Coronary artery (tissue), 2 donors: ENCODE measurements around the gene KLRB1.

Experiments
- DNase-seq: peaks from one replicate; pipeline ENCODE4 v3.0.0-alpha.2; 2017; ENCODE audit warnings: low spot score
- H3K27ac ChIP-seq, 2 donors: fragments of 200-600 bp; sonication (generic); one replicate each; pipeline ENCODE4 v1.5.1; 2016 to 2019
- H3K4me3 ChIP-seq: fragments of 200-600 bp; sonication (generic); 2 replicates; pipeline ENCODE4 v1.5.1; 2016; ENCODE audit warnings: mild to moderate bottlenecking, moderate library complexity
- TF ChIP-seq, protein P1 (sequence below): fragments of 200-600 bp; sonication (generic); IDR thresholded peaks from one replicate; pipeline ENCODE4 v1.5.1; 2019; ENCODE audit warnings: antibody characterized with exemption

The KLRB1 gene

DNA sequence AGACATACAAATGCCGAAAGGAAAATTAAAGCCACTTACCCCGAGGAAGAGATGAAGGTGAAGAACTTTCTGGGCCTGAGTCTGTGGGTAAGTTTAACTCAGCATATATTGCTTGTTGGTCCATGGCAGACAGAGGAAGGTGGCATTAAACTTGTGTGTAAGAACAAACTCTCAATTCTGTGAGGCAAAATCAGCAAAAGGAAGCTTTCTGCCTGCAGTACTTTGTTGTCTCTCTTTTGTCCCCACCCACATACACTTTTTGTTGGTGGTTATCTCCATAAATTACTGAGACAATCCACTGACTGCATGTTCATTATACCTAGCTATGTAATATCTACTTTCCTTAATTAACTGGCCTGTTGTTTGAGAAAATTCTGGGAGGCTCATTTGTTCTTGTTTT, at the start of gene KLRB1:
Gene KLRB1, minus strand, starts transcription at position 201 of the 400 bp plus-strand sequence. Its CDS starts 77 bp downstream, at position 124.
- no peak within 1 kb of the TSS for H3K27ac ChIP-seq
- no peak within 1 kb of the TSS for H3K4me3 ChIP-seq
- TF ChIP-seq, protein P1, sequence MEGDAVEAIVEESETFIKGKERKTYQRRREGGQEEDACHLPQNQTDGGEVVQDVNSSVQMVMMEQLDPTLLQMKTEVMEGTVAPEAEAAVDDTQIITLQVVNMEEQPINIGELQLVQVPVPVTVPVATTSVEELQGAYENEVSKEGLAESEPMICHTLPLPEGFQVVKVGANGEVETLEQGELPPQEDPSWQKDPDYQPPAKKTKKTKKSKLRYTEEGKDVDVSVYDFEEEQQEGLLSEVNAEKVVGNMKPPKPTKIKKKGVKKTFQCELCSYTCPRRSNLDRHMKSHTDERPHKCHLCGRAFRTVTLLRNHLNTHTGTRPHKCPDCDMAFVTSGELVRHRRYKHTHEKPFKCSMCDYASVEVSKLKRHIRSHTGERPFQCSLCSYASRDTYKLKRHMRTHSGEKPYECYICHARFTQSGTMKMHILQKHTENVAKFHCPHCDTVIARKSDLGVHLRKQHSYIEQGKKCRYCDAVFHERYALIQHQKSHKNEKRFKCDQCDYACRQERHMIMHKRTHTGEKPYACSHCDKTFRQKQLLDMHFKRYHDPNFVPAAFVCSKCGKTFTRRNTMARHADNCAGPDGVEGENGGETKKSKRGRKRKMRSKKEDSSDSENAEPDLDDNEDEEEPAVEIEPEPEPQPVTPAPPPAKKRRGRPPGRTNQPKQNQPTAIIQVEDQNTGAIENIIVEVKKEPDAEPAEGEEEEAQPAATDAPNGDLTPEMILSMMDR, result no peak
- no peak for DNase-seq

DNA sequence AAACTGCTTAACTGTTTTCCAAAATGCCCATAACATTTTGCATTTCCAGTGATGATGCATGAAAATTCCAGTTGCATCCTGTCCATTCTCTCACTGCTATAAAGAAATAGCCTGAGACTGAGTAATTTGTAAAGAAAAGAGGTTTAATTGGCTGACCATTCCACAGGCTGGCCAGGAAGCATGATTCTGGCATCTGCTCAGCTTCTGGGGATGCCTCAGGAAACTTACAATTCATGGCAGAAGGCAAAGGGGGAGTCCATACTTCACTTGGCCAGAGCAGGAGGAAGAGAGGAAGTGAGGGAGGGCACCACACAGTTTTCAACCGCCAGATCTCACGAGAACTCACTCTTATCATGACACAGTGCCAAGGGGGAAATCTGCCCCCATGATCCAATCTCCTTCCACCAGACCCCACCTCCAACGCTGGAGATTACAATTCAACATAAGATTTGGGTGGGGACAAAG, 43.6 kb upstream of the KLRB1 start:
- TF ChIP-seq, protein P1, result no peak
- Histone ChIP-seq H3K27ac (peak overlapping the region in 1 of 2 donors; percentile 60), H3K4me3 (peak overlapping the region; percentile 0)
- DNase-seq, result no peak

DNA sequence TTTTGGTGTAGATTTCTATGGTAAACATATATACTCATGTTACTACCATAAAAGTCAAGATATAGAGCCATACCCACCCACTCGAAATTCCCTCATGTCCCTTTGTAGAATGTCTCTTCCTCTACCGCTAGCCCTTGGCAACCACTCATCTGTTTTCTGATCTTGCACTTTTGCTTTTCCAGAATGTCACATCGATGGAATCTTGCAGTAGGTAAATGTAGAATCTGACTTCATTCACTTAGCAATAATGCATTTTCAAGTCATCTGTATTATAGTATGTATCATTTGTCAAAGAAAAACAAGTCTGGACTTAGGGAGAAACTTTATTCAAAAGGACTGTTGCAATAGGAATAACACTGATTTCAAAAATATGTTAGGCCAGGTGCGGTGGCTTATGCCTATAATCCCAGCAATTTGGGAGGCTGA, 42.4 kb upstream of the KLRB1 start:
- peak overlapping the region; percentile 76 for H3K4me3 ChIP-seq
- TF ChIP-seq, protein P1, result no peak
- DNase-seq, result no peak
- H3K27ac ChIP-seq, result peak overlapping the region; percentile 18 to 84

DNA sequence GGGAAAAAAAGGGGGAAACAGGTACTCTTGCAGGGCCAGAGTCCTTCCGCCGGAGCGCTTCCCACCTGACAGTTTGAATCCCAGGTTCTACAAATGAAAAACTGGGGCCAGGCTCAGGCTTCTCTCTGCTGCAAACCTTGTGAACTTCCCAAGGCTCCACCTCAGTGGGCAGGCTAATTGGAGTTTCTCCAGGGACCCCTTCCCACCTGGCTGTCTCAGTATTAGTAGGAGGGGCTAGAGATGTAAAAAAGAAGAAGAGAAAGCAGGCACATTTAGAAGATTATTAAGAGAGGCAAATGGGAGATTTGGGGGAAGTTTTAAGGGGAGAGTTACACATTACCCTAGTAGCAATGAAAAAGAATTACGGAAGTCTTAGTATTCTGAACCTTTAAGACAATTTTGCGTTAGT, 41.8 kb upstream of the KLRB1 start:
- no peak for DNase-seq

DNA sequence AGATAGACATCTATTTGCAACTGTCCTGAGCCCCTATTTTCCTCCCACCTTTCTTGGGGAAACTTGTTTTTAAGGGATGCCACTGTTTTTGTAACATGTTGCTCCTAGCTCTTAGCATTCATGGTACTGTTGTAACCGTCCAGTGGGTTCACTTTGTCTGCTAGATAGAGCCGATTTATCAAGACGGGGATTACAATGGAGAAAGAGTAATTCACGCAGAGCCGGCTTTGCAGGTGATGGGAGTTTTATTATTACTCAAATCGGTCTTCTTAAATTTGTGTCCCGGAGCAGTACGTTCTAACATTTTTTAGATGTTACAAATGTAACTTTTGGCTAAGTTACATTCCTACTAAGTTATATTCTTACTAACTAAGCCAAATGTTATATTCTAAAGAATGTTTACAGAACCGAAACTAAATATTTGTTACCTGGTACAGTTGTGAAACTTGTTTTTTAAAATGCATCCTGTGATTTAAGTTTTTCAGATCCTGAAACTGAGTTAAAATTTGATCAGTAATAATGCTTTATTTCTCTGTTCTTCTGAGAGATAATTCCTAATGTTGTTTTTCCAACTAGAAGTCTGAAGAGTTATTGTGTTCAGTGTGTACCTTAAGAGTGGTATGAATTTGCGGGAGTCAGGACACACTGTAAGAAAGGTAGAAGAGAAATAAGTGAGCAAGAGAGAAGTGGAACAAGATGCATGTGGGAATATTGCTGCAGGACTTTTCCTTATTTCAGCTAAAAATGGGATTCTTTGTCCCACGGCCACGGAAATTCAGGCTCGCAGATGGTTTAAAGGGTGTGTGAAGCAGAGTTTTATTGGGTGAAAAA, 41.2 kb upstream of the KLRB1 start:
- TF ChIP-seq, protein P1, result no peak
- Histone ChIP-seq H3K4me3 (peak overlapping the region; percentile 76), H3K27ac (peak overlapping the region; percentile 82 to 84)
- no peak for DNase-seq

More for the DNA sequence above, 41.8 kb upstream of the KLRB1 start:
- TF ChIP-seq, protein P1, result no peak
- H3K27ac ChIP-seq, result peak overlapping the region; percentile 18 to 84
- peak overlapping the region; percentile 76 for H3K4me3 ChIP-seq

DNA sequence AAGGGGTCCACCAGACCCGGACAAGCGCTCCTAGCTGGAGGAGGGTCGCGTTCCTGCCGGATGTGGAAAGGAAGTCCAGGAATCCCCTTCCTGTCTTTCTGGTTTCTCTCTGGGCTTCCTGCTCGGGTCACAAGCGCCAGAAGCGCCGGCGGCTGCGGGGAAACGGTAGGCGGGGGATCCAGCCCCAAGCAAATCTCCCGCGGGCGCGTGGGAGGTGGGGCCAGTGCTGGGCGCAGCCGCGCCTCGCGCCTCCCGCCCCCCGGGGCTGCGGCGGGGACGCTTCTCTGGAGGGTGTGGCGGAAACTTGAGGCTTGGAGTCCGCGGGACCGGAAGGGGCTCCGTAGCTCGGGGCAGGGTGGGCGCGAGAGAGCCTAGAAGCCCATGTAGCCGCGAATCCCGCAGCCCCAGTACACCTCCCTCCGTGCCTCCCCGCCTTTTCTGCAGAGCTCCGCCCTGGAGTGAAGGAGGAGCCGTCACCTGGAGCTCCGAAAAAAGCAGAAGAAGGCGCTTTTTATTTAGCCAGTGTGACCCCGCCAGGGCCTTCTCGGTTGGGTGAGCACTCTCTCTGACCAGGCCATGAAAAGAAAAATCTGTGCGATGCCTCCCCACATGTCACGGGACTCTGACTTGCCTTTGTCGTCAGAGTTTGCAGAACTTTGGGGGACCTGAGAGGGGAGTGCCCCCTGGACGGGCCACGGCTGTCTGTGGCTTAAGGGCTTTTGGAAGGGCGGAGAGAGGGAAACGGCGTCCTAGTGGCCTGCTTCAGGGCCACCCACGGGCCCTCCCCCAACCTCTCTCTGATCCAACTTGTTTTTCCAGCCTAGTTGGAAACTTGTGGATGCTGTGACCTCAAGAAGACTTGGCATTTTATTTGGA, 40.3 kb upstream of the KLRB1 start:
- peak overlapping the region; percentile 76 for H3K4me3 ChIP-seq
- TF ChIP-seq, protein P1, result no peak
- peak overlapping the region; percentile 82 to 84 for H3K27ac ChIP-seq
- peak; percentile 88 for DNase-seq
